ENCODE measurements around the gene TXNDC5.

The TXNDC5 gene

GRCh38 chr6:7910654-7911344, at the start of gene TXNDC5:
Gene TXNDC5 (minus strand): TSS chr6:7910788. CDS start chr6:7910776, 12 bp downstream.
- DNase-seq (ENCODE audit: low spot score), result peak; percentile 56

- no peak for DNase-seq (ENCODE audit: low spot score)
Observed at GRCh38 chr6:7960141-7960540, 49.6 kb upstream of the TXNDC5 start.

- DNase-seq (ENCODE audit: low spot score), result no peak
Observed at GRCh38 chr6:7959453-7959852, 48.9 kb upstream of the TXNDC5 start.

GRCh38 chr6:7958464-7958863, 47.9 kb upstream of the TXNDC5 start:
- no peak for DNase-seq (ENCODE audit: low spot score)

DNA sequence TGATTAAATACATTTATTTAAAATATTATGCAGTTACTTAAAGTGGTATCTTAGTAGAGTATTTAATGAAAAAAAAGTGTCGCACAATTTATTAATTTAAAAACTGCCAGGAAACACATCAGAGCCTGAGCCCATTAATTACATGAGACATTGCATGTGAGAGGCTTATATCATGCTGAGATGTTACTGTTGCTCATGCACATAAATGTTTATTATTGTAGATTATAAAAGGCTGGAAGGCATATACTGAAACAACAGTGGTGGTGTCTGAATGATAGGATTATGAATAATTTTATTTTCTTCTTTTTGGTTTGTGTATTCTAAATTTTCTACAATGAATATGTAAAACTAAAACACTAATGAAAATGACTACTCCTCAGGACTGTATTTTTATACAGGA, 45.7 kb upstream of the TXNDC5 start:
- DNase-seq (ENCODE audit: low spot score), result no peak

DNA sequence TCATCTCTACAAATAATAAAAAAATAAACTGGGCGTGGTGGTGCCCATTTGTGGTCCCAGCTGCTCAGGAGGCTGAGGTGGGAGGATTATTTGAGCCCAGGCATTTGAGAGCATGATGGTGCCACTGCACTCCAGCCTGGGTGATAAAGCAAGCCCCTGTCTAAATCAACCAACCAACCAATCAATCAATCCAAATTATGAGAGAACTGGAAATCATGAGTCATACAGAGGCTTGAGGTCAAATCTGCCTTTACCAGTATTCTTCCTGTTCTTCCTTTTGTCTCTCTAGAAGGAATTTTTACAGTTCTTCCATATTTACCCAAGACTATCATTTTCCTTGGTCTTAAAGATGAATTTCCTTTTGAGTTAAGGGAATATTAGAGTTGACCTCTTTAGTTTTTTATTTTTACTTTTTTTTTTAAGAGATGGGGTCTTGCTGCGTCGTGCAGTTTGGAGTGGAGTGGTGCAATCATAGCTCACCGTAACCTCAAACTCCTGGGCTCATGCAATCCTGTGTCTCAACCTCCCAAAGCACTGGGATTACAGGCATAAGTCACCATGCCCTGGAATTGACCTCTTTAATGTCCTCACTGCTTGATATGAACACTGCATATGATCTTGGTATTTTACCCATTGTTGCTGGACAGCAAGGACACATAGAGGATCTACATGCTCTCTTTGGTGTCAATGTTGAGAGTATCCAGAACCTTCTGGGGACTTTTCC, 44.1 kb upstream of the TXNDC5 start:
- no peak for DNase-seq (ENCODE audit: low spot score)

GRCh38 chr6:7953753-7954152, 43.2 kb upstream of the TXNDC5 start:
- DNase-seq (ENCODE audit: low spot score), result no peak

GRCh38 chr6:7939864-7940228, 29.3 kb upstream of the TXNDC5 start:
- DNase-seq (ENCODE audit: low spot score), result no peak

DNA sequence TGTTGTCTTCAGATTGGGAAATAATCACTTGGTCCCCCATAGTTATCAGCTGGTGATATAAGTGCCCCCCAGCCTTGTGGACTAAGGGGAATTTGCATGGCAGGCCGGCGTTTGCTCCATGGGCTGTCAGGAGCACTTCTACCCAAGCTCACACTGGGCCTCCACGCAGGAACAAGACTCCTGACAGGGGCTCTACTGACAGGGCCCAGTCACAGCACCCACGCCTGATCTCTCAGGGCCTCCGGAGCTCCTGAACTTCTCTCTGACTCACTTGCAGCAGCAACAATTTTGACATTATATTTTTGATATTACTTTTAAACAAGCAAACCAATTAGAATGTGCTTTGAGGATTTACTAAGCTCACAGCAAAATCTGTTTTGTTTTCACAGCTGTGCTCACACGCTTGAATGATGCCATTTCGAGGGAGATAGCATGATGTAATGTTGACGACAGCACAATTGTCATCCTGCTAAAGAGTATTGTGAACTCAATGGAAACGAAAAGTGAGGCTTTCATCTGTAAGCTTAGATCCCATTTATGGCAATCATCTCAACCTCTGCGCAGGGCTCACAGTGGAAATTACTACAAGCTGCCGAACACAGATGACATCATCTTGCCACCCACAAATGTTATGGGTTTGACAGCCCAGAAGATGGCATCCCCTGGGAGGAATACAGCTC, 28.7 kb upstream of the TXNDC5 start:
- DNase-seq (ENCODE audit: low spot score), result no peak

- DNase-seq (ENCODE audit: low spot score), result no peak
Observed at GRCh38 chr6:7938562-7939183, 28.1 kb upstream of the TXNDC5 start.

GRCh38 chr6:7933794-7934193, 23.2 kb upstream of the TXNDC5 start:
- DNase-seq (ENCODE audit: low spot score), result no peak

DNA sequence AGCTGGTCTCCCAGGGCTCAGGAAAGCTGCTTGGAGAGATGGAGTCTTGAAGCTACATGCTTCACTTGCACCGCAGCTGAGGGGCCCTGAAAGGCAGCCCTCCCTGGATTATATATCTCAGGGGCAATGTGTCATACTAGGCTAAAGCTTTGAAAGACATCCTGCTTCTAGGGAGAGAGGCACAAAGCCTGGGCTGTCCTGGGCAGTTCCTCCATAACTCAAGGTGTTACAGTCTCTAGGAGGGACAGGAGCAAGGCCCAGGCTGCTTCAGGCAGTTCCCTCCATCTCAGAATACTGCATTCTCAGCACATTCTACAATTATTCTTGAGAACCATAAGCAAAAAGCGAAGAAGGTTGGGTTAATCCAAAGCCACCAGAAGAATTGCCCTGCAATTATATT, 22.0 kb upstream of the TXNDC5 start:
- DNase-seq (ENCODE audit: low spot score), result no peak

- no peak for DNase-seq (ENCODE audit: low spot score)
Observed at GRCh38 chr6:7924867-7925266, 14.3 kb upstream of the TXNDC5 start.

DNA sequence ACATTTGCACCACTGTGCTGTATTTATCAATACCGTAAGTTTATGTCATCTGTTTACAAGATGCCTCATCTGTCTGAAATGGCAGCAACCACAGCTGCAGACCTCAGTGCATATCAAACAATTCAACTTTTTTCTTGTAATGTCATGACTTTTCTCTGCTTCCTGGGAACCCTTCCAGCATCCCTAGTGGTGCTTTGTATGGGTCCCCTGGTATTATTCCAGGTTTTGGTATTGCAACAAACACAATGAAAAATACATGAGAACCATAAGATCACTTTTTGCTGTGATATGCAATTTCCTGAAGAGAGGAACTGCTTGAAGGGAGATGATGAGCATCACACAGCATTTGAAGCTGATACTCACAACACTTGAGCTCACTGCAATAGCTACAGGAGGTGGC, 12.0 kb upstream of the TXNDC5 start:
- DNase-seq (ENCODE audit: low spot score), result no peak

DNA sequence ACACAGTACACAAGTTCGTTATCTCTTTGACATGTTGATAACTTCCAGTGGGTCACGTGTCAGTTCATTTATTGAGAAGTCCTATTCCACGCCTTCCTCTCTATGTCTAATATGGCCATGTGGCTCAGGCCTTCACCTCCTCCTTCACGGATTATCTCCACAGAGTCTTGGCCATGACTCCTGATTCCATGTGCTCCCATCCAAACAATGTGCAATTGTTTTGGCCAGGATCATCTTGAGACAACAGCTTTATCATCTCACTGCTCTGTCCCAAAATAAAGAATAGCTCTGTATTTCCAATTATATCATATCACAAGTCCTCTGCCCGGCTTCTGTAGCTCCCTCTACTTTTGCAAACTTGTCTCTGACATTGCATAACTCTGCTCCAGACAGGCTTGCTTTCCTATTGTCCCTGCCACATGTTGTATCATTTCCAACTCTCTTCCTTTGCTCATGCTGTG, 11.1 kb upstream of the TXNDC5 start:
- no peak for DNase-seq (ENCODE audit: low spot score)

GRCh38 chr6:7921046-7921445, 10.5 kb upstream of the TXNDC5 start:
- no peak for DNase-seq (ENCODE audit: low spot score)

DNA sequence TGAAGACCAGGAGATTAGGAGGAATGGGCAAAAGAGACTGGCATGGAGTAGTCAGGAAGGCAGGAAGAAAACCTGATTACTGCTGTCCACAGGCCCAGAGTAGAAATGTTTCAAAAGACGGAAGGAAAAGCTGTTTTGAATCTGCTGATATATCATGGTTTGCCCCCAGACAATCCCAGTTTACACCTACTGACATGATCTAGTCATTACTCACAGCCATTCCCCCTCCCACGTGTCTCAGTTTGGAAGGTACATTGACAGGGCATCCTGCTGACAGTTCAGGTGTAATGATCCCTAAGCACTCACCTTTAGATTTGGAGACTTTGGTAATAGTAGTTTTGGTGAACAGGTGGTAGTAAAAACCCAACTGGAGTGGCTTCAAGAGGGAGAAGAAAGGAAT, 9.8 kb upstream of the TXNDC5 start:
- DNase-seq (ENCODE audit: low spot score), result no peak

- DNase-seq (ENCODE audit: low spot score), result no peak
Observed at GRCh38 chr6:7919871-7920270, 9.3 kb upstream of the TXNDC5 start.

DNA sequence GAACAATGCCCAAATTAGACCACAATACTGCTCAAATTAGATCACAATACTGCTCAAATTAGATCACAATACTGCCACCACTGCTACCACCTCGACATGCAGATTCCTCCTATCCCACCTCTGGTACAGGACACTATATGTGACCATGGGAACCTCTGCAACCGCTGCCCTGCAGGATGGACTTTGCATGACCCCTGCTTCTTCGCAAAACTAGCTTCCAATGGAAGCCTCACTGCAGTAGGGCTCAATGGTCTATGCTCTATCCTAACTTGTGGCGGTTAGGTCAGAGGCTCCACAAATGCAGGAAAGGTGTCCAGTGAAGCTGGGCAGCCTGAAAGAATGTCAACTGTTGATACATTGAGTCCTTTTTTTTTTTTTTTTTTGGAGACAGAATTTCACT, 7.8 kb upstream of the TXNDC5 start:
- DNase-seq (ENCODE audit: low spot score), result no peak

- DNase-seq (ENCODE audit: low spot score), result no peak
Observed at GRCh38 chr6:7917729-7918128, 7.1 kb upstream of the TXNDC5 start.

- DNase-seq (ENCODE audit: low spot score), result no peak
Observed at GRCh38 chr6:7916959-7917358, 6.4 kb upstream of the TXNDC5 start.

DNA sequence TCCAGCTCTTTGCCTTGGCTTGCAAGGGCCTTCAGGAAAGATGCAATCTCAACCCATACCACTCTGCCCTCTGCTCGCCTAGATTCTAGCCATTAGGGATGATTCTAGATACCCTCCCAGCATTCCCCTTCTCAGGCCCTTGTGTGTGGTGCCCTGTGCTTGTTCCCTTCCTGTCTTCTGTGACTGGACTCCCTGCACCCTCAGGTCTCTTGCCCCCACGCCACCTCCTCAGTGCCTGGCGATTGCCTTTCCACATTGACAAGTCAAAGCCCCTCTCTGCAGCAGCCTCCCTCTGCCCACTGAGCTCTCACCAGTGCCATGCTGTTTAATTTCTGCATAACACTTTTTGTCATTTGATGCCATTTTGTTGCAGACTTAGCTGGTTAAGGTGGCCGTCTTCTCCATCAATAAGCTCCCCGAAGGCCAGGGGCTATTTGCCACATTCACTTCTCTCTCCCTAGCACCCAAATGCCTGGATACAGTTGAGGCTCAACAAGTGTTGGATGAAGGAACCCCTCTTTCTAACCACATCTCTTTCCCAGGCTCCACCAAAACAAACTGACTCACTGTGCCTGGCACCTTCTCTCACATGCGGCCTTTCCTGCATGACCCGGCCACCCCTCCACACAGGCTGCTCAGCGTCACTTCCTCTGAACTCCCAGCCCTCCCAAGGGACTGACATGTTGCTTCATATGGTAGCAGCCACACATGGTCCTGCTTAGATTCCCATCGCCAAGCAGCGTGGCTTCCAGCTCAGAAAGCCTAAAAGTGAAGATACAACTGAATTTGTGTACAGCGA, 4.6 kb upstream of the TXNDC5 start:
- no peak for DNase-seq (ENCODE audit: low spot score)
